SK-N-SH treated with all-trans-retinoic acid at 6 μM for 48 hours (cell line): ENCODE results near the gene SKP1.

Source experiments
- ATAC-seq: fragments of 200-7000 bp; cut with Tn5 transposase; 3 replicates; pipeline ENCODE4 v1.9.1; 2020; ENCODE audit warnings: mild to moderate bottlenecking, moderate library complexity
- ARNTL ChIP-seq: fragments of 450-650 bp; formaldehyde crosslinking; IDR thresholded peaks from 2 replicates; pipeline ENCODE4 v1.5.0; 2020; ENCODE audit warnings: low read depth, mild to moderate bottlenecking, moderate library complexity, borderline replicate concordance
- CREB5 ChIP-seq: fragments of 250-450 bp; sonication (Bioruptor Pico); IDR thresholded peaks from 2 replicates; pipeline ENCODE4 v1.5.1; 2020; ENCODE audit warnings: low read depth, mild to moderate bottlenecking, moderate library complexity
- CSDC2 ChIP-seq: fragments of 250-450 bp; sonication (Bioruptor Pico); IDR thresholded peaks from 2 replicates; pipeline ENCODE4 v1.5.0; 2020; ENCODE audit warnings: mild to moderate bottlenecking, moderate library complexity
- ESRRG ChIP-seq: fragments of 250-450 bp; sonication (Bioruptor Pico); IDR thresholded peaks from 2 replicates; pipeline ENCODE4 v1.6.1; 2021; ENCODE audit warnings: mild to moderate bottlenecking
- GLIS3 ChIP-seq: fragments of 250-450 bp; sonication (Bioruptor Pico); IDR thresholded peaks from 2 replicates; pipeline ENCODE4 v1.5.0; 2020; ENCODE audit warnings: mild to moderate bottlenecking, moderate library complexity
- ISL1 ChIP-seq: fragments of 250-450 bp; sonication (Bioruptor Pico); IDR thresholded peaks from 2 replicates; pipeline ENCODE4 v2.1.2; 2022; ENCODE audit warnings: mild to moderate bottlenecking, moderate library complexity
- OSR1 ChIP-seq: fragments of 250-450 bp; sonication (Bioruptor Pico); IDR thresholded peaks from 2 replicates; pipeline ENCODE4 v1.8.0; 2022; ENCODE audit warnings: moderate library complexity, mild to moderate bottlenecking, inconsistent platforms
- PATZ1 ChIP-seq: fragments of 250-450 bp; sonication (Bioruptor Pico); IDR thresholded peaks from 2 replicates; pipeline ENCODE4 v1.8.0; 2020; ENCODE audit warnings: mild to moderate bottlenecking, moderate library complexity, borderline replicate concordance
- POU6F1 ChIP-seq: fragments of 250-450 bp; sonication (Bioruptor Pico); IDR thresholded peaks from 2 replicates; pipeline ENCODE4 v1.8.0; 2021; ENCODE audit warnings: low read depth, mild to moderate bottlenecking, moderate library complexity, borderline replicate concordance
- PPARA ChIP-seq: fragments of 250-450 bp; sonication (Bioruptor Pico); IDR thresholded peaks from 2 replicates; pipeline ENCODE4 v1.5.0; 2020; ENCODE audit warnings: mild to moderate bottlenecking, borderline replicate concordance
- RARB ChIP-seq: fragments of 250-450 bp; sonication (Bioruptor Pico); IDR thresholded peaks from 2 replicates; pipeline ENCODE4 v1.8.0; 2021; ENCODE audit warnings: mild to moderate bottlenecking, moderate library complexity
- TCF4 ChIP-seq: fragments of 250-450 bp; sonication (Bioruptor Pico); IDR thresholded peaks from 2 replicates; pipeline ENCODE4 v1.8.0; 2021; ENCODE audit warnings: mild to moderate bottlenecking, moderate library complexity, borderline replicate concordance
- TSHZ2 ChIP-seq: fragments of 250-450 bp; sonication (Bioruptor Pico); IDR thresholded peaks from 2 replicates; pipeline ENCODE4 v1.5.0; 2020; ENCODE audit warnings: mild to moderate bottlenecking, moderate library complexity
- ZC3H10 ChIP-seq: fragments of 250-450 bp; sonication (Bioruptor Pico); IDR thresholded peaks from 2 replicates; pipeline ENCODE4 v1.5.1; 2021; ENCODE audit warnings: mild to moderate bottlenecking, moderate library complexity
- ZFP30 ChIP-seq: fragments of 450-650 bp; formaldehyde crosslinking; IDR thresholded peaks from 2 replicates; pipeline ENCODE4 v1.5.0; 2022; ENCODE audit warnings: mild to moderate bottlenecking, moderate library complexity

Gene SKP1

GRCh38 chr5:134161513-134162395, 15.0 kb downstream of the SKP1 start:
- TF ChIP-seq TSHZ2 (CRISPR knock-in tag) (no peak), TCF4 (CRISPR knock-in tag) (no peak), PATZ1 (no peak), PPARA (CRISPR knock-in tag) (no peak), CSDC2 (CRISPR knock-in tag) (no peak), POU6F1 (CRISPR knock-in tag) (no peak), RARB (no peak), GLIS3 (CRISPR knock-in tag) (no peak), ARNTL (no peak), ZFP30 (CRISPR knock-in tag) (no peak), OSR1 (CRISPR knock-in tag) (no peak), CREB5 (no peak), ESRRG (CRISPR knock-in tag) (no peak), ZC3H10 (CRISPR knock-in tag) (no peak)
- ATAC-seq, result no peak

GRCh38 chr5:134153657-134154056, 23.1 kb downstream of the SKP1 start:
- TF ChIP-seq ISL1, result no peak
- no peak for TF ChIP-seq CSDC2 (CRISPR knock-in tag)
- TF ChIP-seq OSR1 (CRISPR knock-in tag), result no peak
- TF ChIP-seq PPARA (CRISPR knock-in tag), result no peak
- no peak for TF ChIP-seq ZC3H10 (CRISPR knock-in tag)
- TF ChIP-seq TSHZ2 (CRISPR knock-in tag), result no peak
- no peak for TF ChIP-seq POU6F1 (CRISPR knock-in tag)
- no peak for TF ChIP-seq PATZ1
- TF ChIP-seq GLIS3 (CRISPR knock-in tag), result no peak
- TF ChIP-seq CREB5, result no peak
- TF ChIP-seq ESRRG (CRISPR knock-in tag), result no peak
- no peak for TF ChIP-seq TCF4 (CRISPR knock-in tag)
- TF ChIP-seq, all 23 proteins: peak for 0
- ATAC-seq, result no peak
